GM21717 (cell line): Measurements from ENCODE around the gene OR6N1.

ENCODE experiments used
- ATAC-seq: cut with Tn5 transposase; IDR thresholded peaks from one replicate; pipeline ENCODE4 v1.9.1; 2021; ENCODE audit warnings: mild to moderate bottlenecking, moderate library complexity; ENCODE audit not compliant: unreplicated experiment

Gene OR6N1

GRCh38 chr1:158771950-158772866, at the start of gene OR6N1:
TSS of gene OR6N1 (minus strand) at chr1:158772195. CDS start at chr1:158766682, 5,513 bp downstream.
- ATAC-seq, result no peak

GRCh38 chr1:158821723-158822122, 49.7 kb upstream of the OR6N1 start:
- no peak for ATAC-seq

- peak; percentile 98 for ATAC-seq
Measured at GRCh38 chr1:158819461-158820443, 47.8 kb upstream of the OR6N1 start.

GRCh38 chr1:158818975-158819431, 47.0 kb upstream of the OR6N1 start:
- no peak for ATAC-seq

- ATAC-seq, result no peak
Measured at GRCh38 chr1:158818560-158818959, 46.6 kb upstream of the OR6N1 start.

GRCh38 chr1:158814970-158815369, 43.0 kb upstream of the OR6N1 start:
- ATAC-seq, result no peak

- no peak for ATAC-seq
Measured at GRCh38 chr1:158813164-158813563, 41.2 kb upstream of the OR6N1 start.

- ATAC-seq, result no peak
Measured at GRCh38 chr1:158812336-158812735, 40.3 kb upstream of the OR6N1 start.

- no peak for ATAC-seq
Measured at GRCh38 chr1:158810311-158810710, 38.3 kb upstream of the OR6N1 start.

GRCh38 chr1:158809862-158810261, 37.9 kb upstream of the OR6N1 start:
- ATAC-seq, result no peak

- no peak for ATAC-seq
Measured at GRCh38 chr1:158809256-158809655, 37.3 kb upstream of the OR6N1 start.

GRCh38 chr1:158806916-158807536, 35.0 kb upstream of the OR6N1 start:
- ATAC-seq, result no peak

- no peak for ATAC-seq
Measured at GRCh38 chr1:158803678-158804077, 31.7 kb upstream of the OR6N1 start.

- no peak for ATAC-seq
Measured at GRCh38 chr1:158801396-158801795, 29.4 kb upstream of the OR6N1 start.

GRCh38 chr1:158800526-158800925, 28.5 kb upstream of the OR6N1 start:
- ATAC-seq, result no peak

GRCh38 chr1:158799689-158800088, 27.7 kb upstream of the OR6N1 start:
- no peak for ATAC-seq

GRCh38 chr1:158798531-158798930, 26.5 kb upstream of the OR6N1 start:
- no peak for ATAC-seq

GRCh38 chr1:158794247-158794646, 22.3 kb upstream of the OR6N1 start:
- no peak for ATAC-seq

GRCh38 chr1:158793604-158794003, 21.6 kb upstream of the OR6N1 start:
- ATAC-seq, result no peak

GRCh38 chr1:158781104-158781503, 9.1 kb upstream of the OR6N1 start, which contains the start of gene OR6N2:
TSS of gene OR6N2 (minus strand) at chr1:158781204. CDS start at chr1:158777635, 3,569 bp downstream.
- ATAC-seq, result no peak

GRCh38 chr1:158754420-158754819, 17.6 kb downstream of the OR6N1 start, which contains the start of gene OR6K6:
TSS of gene OR6K6 (plus strand) at chr1:158754720. CDS start at chr1:158754888, 168 bp downstream.
- no peak for ATAC-seq
